A549 (cell line): Measurements from ENCODE around the gene SMIM36. TPM values are rescaled to one million over a fixed set of nuclear protein-coding genes. Genes with fewer than 3 reads are reported as not detected.
A peak's percentile ranks its signal among the peaks of the same experiment; 100 is the strongest.
"Not testable (repeated sequence)": the region's sequence is repeated elsewhere in the genome, so short reads cannot be mapped to it uniquely, and the experiment has no call there.

Source experiments
- ATAC-seq, 2 experiments: fragments of 200-7000 bp in 1 of 2; fragments of >200 bp in 1 of 2; cut with Nextera tagmentation in 1 of 2; cut with Tn5 transposase in 1 of 2; 3 replicates each; pipeline versions ENCODE4 v1.8.0 to v1.9.1; 2018 to 2020; ENCODE audit warnings: mild to moderate bottlenecking in 1 of 2, moderate library complexity in 1 of 2
- CTCF ChIA-PET: fragments of 300-600 bp; sonication (Branson Sonifier 250); formaldehyde crosslinking; extraction: SDS; loops from one replicate; lab custom pipeline; 2021; ENCODE audit warnings: antibody characterized with exemption, inconsistent platforms; lab: Yijun Ruan, JAX
- POLR2A ChIA-PET: fragments of 350-600 bp; formaldehyde crosslinking; extraction: SDS; loops from one replicate; lab custom pipeline; 2021; ENCODE audit warnings: antibody characterized with exemption, inconsistent platforms; lab: Yijun Ruan, JAX
- DNase-seq, 2 experiments: peaks; one replicate each; pipeline versions ENCODE4 v3.0.0 to v3.0.0-alpha.2; 2011 to 2016; ENCODE audit warnings: low read depth in 1 of 2, low spot score in 1 of 2
- FAIRE-seq: peaks from 2 replicates; lab custom pipeline; 2011; peaks lifted over from hg19 to GRCh38; lab: Jason Lieb, UNC
- H3K27ac ChIP-seq, 2 experiments: fragments of >200 bp; sonication (Bioruptor Twin); formaldehyde crosslinking; 3 replicates each; pipeline ENCODE4 v1.5.1; 2016 to 2017
- H3K4me1 ChIP-seq: fragments of >200 bp; sonication (Bioruptor Twin); formaldehyde crosslinking; 3 replicates; pipeline ENCODE4 v1.6.1; 2016
- H3K4me2 ChIP-seq: fragments of >200 bp; sonication (Bioruptor Twin); formaldehyde crosslinking; 3 replicates; pipeline ENCODE4 v1.6.1; 2016
- H3K4me3 ChIP-seq: fragments of >200 bp; sonication (Bioruptor Twin); formaldehyde crosslinking; 3 replicates; pipeline ENCODE4 v1.5.1; 2016
- H3K9me3 ChIP-seq: fragments of >200 bp; sonication (Bioruptor Twin); formaldehyde crosslinking; 3 replicates; pipeline ENCODE4 v1.6.1; 2016
- BHLHE40 ChIP-seq: IDR thresholded peaks from 2 replicates; pipeline ENCODE4 v1.6.1; 2012; ENCODE audit warnings: low read depth, low read length, inconsistent platforms
- CHD4 ChIP-seq: fragments of 200-600 bp; sonication (generic); IDR thresholded peaks from 2 replicates; pipeline ENCODE4 v1.6.1; 2016; ENCODE audit warnings: antibody characterized with exemption, mild to moderate bottlenecking, borderline replicate concordance
- EHMT2 ChIP-seq: fragments of 200-600 bp; sonication (generic); IDR thresholded peaks from 2 replicates; pipeline ENCODE4 v1.6.1; 2016; ENCODE audit warnings: antibody characterized with exemption, low read depth, mild to moderate bottlenecking, moderate library complexity
- GATA3 ChIP-seq: IDR thresholded peaks from 2 replicates; pipeline ENCODE4 v1.6.1; 2012; ENCODE audit warnings: borderline replicate concordance
- HOXB13 ChIP-seq: fragments of 250-450 bp; sonication (Bioruptor Pico); IDR thresholded peaks from 2 replicates; pipeline ENCODE4 v1.5.0; 2020; ENCODE audit warnings: low read depth, mild to moderate bottlenecking, moderate library complexity
- JUN ChIP-seq, 2 experiments: fragments of >200 bp; sonication (Bioruptor Twin); formaldehyde crosslinking; IDR thresholded peaks; 2 replicates in 1 of 2; 3 replicates in 1 of 2; pipeline ENCODE4 v1.6.1; 2016 to 2017
- JUNB ChIP-seq: fragments of >200 bp; sonication (Bioruptor Twin); formaldehyde crosslinking; IDR thresholded peaks from 2 replicates; pipeline ENCODE4 v1.6.1; 2016
- KDM1A ChIP-seq: fragments of 200-600 bp; sonication (generic); IDR thresholded peaks from 2 replicates; pipeline ENCODE4 v1.6.1; 2016; ENCODE audit warnings: low read depth, mild to moderate bottlenecking
- MAZ ChIP-seq: fragments of 150-350 bp; IDR thresholded peaks from 2 replicates; pipeline ENCODE4 v1.6.1; 2014; ENCODE audit warnings: antibody characterized with exemption, low read depth, low read length, borderline replicate concordance
- RAD21 ChIP-seq, 2 experiments: fragments of >200 bp in 1 of 2; sonication (Bioruptor Twin) in 1 of 2; formaldehyde crosslinking in 1 of 2; IDR thresholded peaks in 1 of 2; conservative IDR thresholded peaks in 1 of 2; 2 replicates in 1 of 2; 3 replicates in 1 of 2; pipeline ENCODE4 v1.6.1; 2012 to 2018; ENCODE audit warnings: inconsistent platforms in 1 of 2
- RCOR1 ChIP-seq: fragments of 150-350 bp; IDR thresholded peaks from 2 replicates; pipeline ENCODE4 v1.6.1; 2014; ENCODE audit warnings: antibody characterized with exemption, low read length, low read depth
- RFX5 ChIP-seq: fragments of 450-650 bp; IDR thresholded peaks from 2 replicates; pipeline ENCODE4 v1.7.1; 2014; ENCODE audit warnings: antibody characterized with exemption, mild to moderate bottlenecking, moderate library complexity
- TP53 ChIP-seq: fragments of 250-450 bp; sonication (Bioruptor Pico); IDR thresholded peaks from 2 replicates; pipeline ENCODE4 v1.5.0; 2021; ENCODE audit warnings: mild to moderate bottlenecking, moderate library complexity
- ZSCAN20 ChIP-seq: fragments of 250-450 bp; sonication (Bioruptor Pico); IDR thresholded peaks from 2 replicates; pipeline ENCODE4 v1.8.0; 2022; ENCODE audit warnings: mild to moderate bottlenecking, moderate library complexity
- WGBS: methylation state at CpG from one replicate; pipeline ENCODE4 v1.1.6; 2017; ENCODE audit errors: missing lambda C conversion rate; 5-methylcytosine and 5-hydroxymethylcytosine counted together
- polyA plus RNA-seq, 4 experiments: library from polyadenylated mRNA; depleted of rRNA in 3 of 4; stranded (reverse); fragments of >200 nt; fragmentation: RNase III in 1 of 4; extraction: RNeasy Plus Mini Kit Qiagen cat#74134 plus additional on column Dnase treatment in 1 of 4; gene quantifications; 2 replicates in 3 of 4; 3 replicates in 1 of 4; pipeline ENCODE4 v1.2.3, GENCODE V29; 2011 to 2017
- TF ChIP-seq, protein P1 (sequence below): fragments of 250-450 bp; sonication (Bioruptor Pico); IDR thresholded peaks from 2 replicates; pipeline ENCODE4 v1.5.0; 2020; ENCODE audit warnings: low read depth, mild to moderate bottlenecking, moderate library complexity
- TF ChIP-seq, protein P2 (sequence below): fragments of 150-350 bp; IDR thresholded peaks from 2 replicates; pipeline ENCODE4 v1.6.1; 2014; ENCODE audit warnings: low read depth, mild to moderate bottlenecking, low read length

The SMIM36 gene
- polyA plus RNA-seq, 2 of the 4 experiments (the other 2 are of a cell fraction) = not detected

DNA sequence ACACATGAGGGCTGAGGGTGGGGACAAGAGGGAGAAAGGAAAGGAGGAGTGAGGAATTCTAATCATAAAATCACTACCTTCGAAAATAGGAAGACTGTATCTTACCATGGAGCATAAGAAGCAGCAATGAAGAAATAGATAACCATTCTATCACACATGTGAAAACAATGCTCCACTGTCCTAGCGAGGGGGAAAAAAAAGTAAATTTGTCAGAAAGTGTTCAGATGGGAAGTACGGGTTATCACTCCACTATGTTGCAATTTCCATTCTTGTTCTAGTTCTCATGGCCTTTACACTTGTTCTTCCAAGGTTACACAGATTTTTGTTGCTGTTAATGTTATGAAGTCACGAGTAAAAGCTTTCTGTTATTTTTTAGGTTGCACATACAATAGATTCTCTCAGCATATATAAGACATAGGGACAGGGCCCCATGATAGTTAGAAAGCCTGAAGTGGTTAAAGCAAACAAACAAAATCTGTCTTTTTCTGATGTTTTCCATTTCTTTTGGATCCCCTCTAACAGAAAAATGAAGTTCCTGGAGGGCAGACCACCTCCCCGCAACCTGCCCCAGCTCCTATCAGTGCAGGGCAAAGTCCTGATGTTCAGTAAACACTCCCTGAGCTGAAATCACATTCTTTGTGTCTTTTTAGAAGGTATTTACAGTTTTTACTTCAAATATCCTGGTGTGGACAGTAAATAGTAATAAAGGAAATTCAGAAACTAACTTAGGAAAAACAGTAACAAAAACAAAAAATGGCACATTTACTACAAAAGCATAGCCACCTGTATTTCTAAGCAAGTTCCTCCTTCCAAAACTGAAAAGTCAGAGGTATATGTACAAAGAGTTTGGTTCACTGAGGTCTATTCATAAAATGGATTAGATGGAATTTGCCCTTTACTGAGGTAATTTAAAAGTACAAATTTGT is 103.3 kb downstream of the SMIM36 start:
- DNase-seq (no peak), FAIRE-seq (peak; percentile 73), ATAC-seq (no peak)
- H3K4me3 ChIP-seq = no peak overlapping the region
- WGBS = 62% methylated on average over 5 of the region's 5 CpGs
- no peak for TF ChIP-seq MAZ
- no peak for TF ChIP-seq GATA3
- no peak for TF ChIP-seq RAD21 (conservative IDR thresholded peaks at IDR 0.05 in 1 of 2, IDR thresholded peaks at IDR 0.05 in 1 of 2)
- TF ChIP-seq, protein P1, sequence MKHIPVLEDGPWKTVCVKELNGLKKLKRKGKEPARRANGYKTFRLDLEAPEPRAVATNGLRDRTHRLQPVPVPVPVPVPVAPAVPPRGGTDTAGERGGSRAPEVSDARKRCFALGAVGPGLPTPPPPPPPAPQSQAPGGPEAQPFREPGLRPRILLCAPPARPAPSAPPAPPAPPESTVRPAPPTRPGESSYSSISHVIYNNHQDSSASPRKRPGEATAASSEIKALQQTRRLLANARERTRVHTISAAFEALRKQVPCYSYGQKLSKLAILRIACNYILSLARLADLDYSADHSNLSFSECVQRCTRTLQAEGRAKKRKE (CRISPR knock-in tag) = no peak
- TF ChIP-seq RFX5 = no peak
- TF ChIP-seq CHD4 = no peak
- TF ChIP-seq ZSCAN20 (CRISPR knock-in tag) = no peak
- no peak for TF ChIP-seq BHLHE40
- TF ChIP-seq EHMT2 = no peak
- TF ChIP-seq TP53 (CRISPR knock-in tag) = no peak
- no peak for TF ChIP-seq JUNB
- no peak overlapping the region for H3K4me2 ChIP-seq
- peaks cover 32% of the 10 kb centered on the region; the same call in 2 of the 3 replicates for H3K4me1 ChIP-seq
- 0 out of 6 replicates have a peak overlapping the region, but pooled peaks of 1 of the 2 experiments have one; percentile 6 for H3K27ac ChIP-seq
- ChIA-PET POLR2A (no interaction called here), CTCF (interaction anchor here (1.1 to 2.0 kb wide), 2 partner anchors 9 to 106 kb away, joined by 3 to 6 read pairs; no protein-coding TSS in a partner anchor)
- no peaks in the 10 kb centered on the region for H3K9me3 ChIP-seq

DNA sequence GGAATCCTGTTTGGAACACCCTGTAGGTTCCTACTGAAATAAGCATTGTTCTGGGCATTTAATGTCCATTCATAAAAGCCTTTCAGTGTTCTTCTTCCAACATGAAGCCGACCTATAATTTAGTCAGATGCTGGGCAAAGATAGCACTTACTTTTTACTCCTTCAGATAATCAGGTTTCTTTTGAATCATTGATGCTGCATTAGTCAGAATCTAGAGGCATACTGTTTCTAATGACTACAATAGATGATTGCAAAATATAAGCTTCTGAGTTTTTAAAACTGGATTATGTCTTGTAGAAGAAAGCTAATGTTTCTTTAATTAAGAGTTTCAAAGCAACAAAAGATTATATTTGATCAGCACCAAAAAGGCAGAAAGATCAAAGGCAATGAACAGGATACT is 105.7 kb downstream of the SMIM36 start:
- no peak overlapping the region for H3K4me2 ChIP-seq
- WGBS = 79% methylated on average over 1 of the region's 1 CpG
- peaks cover 23% of the 10 kb centered on the region for H3K4me1 ChIP-seq
- no peak overlapping the region for H3K27ac ChIP-seq
- no peak for ATAC-seq
- CTCF ChIA-PET = interaction anchor here (0.8 to 2.0 kb wide), 6 partner anchors 12 to 197 kb away, joined by 3 to 6 read pairs (median 3); no protein-coding TSS in a partner anchor
- H3K9me3 ChIP-seq = no peaks in the 10 kb centered on the region
- DNase-seq = no peak
- POLR2A ChIA-PET = no interaction called here
- H3K4me3 ChIP-seq = no peak overlapping the region
- no peak for FAIRE-seq
- TF ChIP-seq KDM1A = no peak
- TF ChIP-seq HOXB13 (CRISPR knock-in tag) = no peak
- TF ChIP-seq, protein P2, sequence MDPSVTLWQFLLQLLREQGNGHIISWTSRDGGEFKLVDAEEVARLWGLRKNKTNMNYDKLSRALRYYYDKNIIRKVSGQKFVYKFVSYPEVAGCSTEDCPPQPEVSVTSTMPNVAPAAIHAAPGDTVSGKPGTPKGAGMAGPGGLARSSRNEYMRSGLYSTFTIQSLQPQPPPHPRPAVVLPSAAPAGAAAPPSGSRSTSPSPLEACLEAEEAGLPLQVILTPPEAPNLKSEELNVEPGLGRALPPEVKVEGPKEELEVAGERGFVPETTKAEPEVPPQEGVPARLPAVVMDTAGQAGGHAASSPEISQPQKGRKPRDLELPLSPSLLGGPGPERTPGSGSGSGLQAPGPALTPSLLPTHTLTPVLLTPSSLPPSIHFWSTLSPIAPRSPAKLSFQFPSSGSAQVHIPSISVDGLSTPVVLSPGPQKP = no peak
- no peak for TF ChIP-seq JUN (IDR thresholded peaks at IDR 0.05)
- TF ChIP-seq CHD4 = no peak
- TF ChIP-seq RCOR1 = no peak

DNA sequence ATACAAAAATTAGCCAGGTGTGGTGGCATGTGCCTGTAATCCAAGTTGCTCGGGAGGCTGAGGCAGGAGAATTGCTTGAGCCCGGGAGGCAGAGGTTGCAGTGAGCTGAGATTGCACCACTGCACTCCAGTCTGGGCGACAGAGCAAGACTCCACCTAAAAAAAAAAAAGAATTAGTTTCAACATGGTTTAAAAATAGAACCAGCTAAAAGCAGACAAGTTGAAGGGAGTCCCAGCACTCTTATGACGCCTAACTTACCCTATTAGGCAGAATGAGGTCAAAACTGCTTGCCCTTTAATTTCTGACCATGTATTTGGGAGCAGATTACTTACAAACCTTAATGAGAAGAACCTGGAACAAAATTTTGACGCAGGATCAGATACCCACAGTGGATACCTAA is 107.1 kb downstream of the SMIM36 start:
- FAIRE-seq, CTCF ChIA-PET: not testable (repeated sequence)

More for the DNA sequence above, 107.1 kb downstream of the SMIM36 start:
- peaks cover 23% of the 10 kb centered on the region for H3K4me1 ChIP-seq
- H3K9me3 ChIP-seq, H3K4me3 ChIP-seq, DNase-seq, H3K4me2 ChIP-seq, H3K27ac ChIP-seq, ATAC-seq: not testable (repeated sequence)
- 94% methylated on average over 5 of the region's 5 CpGs for WGBS
- POLR2A ChIA-PET = interaction anchor here (0.6 kb wide), 1 partner anchor 17 kb away, joined by 3 read pairs; no protein-coding TSS in a partner anchor
